HG02840 (cell line): ENCODE measurements around the gene SHISA8.
"Not testable (repeated sequence)": the region's sequence is repeated elsewhere in the genome, so short reads cannot be mapped to it uniquely, and the experiment has no call there.

Source experiments
- ATAC-seq: cut with Tn5 transposase; IDR thresholded peaks from one replicate; pipeline ENCODE4 v1.9.1; 2021; ENCODE audit warnings: mild to moderate bottlenecking, moderate library complexity, moderate number of reproducible peaks; ENCODE audit not compliant: unreplicated experiment, low FRiP score

Gene SHISA8

GRCh38 chr22:41915035-41915785, at the start of gene SHISA8:
TSS of gene SHISA8 (minus strand) at chr22:41915074. CDS start at chr22:41914667, 407 bp downstream.
- no peak for ATAC-seq

- ATAC-seq = no peak
These were observed 49.2 kb upstream of the SHISA8 start for GRCh38 chr22:41964112-41964491.

- ATAC-seq = no peak
These were observed 48.7 kb upstream of the SHISA8 start for GRCh38 chr22:41963453-41964111.

GRCh38 chr22:41957941-41958556, 43.2 kb upstream of the SHISA8 start:
- ATAC-seq = no peak

GRCh38 chr22:41952713-41953112, 37.8 kb upstream of the SHISA8 start:
- no peak for ATAC-seq

- ATAC-seq = no peak
These were observed 37.1 kb upstream of the SHISA8 start, which contains the start of gene SMIM45 for GRCh38 chr22:41951898-41952474. TSS of gene SMIM45 (plus strand) at chr22:41952150.

- ATAC-seq = no peak
These were observed 34.6 kb upstream of the SHISA8 start for GRCh38 chr22:41949297-41949965.

GRCh38 chr22:41948928-41949296, 34.0 kb upstream of the SHISA8 start:
- ATAC-seq = not testable (repeated sequence)

- no peak for ATAC-seq
These were observed 33.3 kb upstream of the SHISA8 start for GRCh38 chr22:41948142-41948541.

- ATAC-seq = no peak
These were observed 32.7 kb upstream of the SHISA8 start for GRCh38 chr22:41947424-41948080.

- ATAC-seq = peak; percentile 76
These were observed 32.0 kb upstream of the SHISA8 start, which contains the start of gene CENPM for GRCh38 chr22:41946629-41947423. TSS of gene CENPM (minus strand) at chr22:41947152. CDS start at chr22:41947076, 76 bp downstream.

- no peak for ATAC-seq
These were observed 28.9 kb upstream of the SHISA8 start for GRCh38 chr22:41943661-41944209.

- ATAC-seq = no peak
These were observed 26.2 kb upstream of the SHISA8 start for GRCh38 chr22:41940832-41941765.

- ATAC-seq = peak; percentile 48
These were observed 25.3 kb upstream of the SHISA8 start for GRCh38 chr22:41939981-41940831.

GRCh38 chr22:41936894-41937169, 22.0 kb upstream of the SHISA8 start:
- no peak for ATAC-seq

GRCh38 chr22:41935509-41935908, 20.6 kb upstream of the SHISA8 start:
- no peak for ATAC-seq

GRCh38 chr22:41935015-41935351, 20.1 kb upstream of the SHISA8 start:
- ATAC-seq = no peak
